RWPE2 (cell line): ENCODE measurements around the gene PDK3.

Source experiments
- ATAC-seq: fragments of 200-7000 bp; cut with Tn5 transposase; 3 replicates; pipeline ENCODE4 v1.9.1; 2021; ENCODE audit warnings: low read depth
- DNase-seq: peaks from one replicate; pipeline ENCODE4 v3.0.0-alpha.2; 2020; ENCODE audit warnings: low spot score
- H3K27ac ChIP-seq: fragments of 450-650 bp; 2 replicates; pipeline ENCODE4 v1.5.1; 2017; ENCODE audit warnings: mild to moderate bottlenecking; ENCODE audit not compliant: poor library complexity, severe bottlenecking
- H3K27me3 ChIP-seq: fragments of 250-450 bp; sonication (Bioruptor Pico); 2 replicates; pipeline ENCODE4 v1.5.1; 2021; ENCODE audit warnings: mild to moderate bottlenecking, moderate library complexity; ENCODE audit not compliant: insufficient read depth, poor library complexity, severe bottlenecking
- H3K36me3 ChIP-seq: fragments of 250-450 bp; sonication (Bioruptor Pico); 2 replicates; pipeline ENCODE4 v1.5.1; 2020; ENCODE audit warnings: low read depth, mild to moderate bottlenecking, moderate library complexity
- H3K4me1 ChIP-seq: fragments of 250-450 bp; sonication (Bioruptor Pico); 2 replicates; pipeline ENCODE4 v1.5.1; 2021; ENCODE audit warnings: mild to moderate bottlenecking, moderate library complexity; ENCODE audit not compliant: insufficient read depth, poor library complexity, severe bottlenecking
- H3K4me3 ChIP-seq: fragments of 250-450 bp; sonication (Bioruptor Pico); 2 replicates; pipeline ENCODE4 v1.5.1; 2021; ENCODE audit warnings: mild to moderate bottlenecking, moderate library complexity; ENCODE audit not compliant: severe bottlenecking
- H3K9me3 ChIP-seq: fragments of 250-450 bp; sonication (Bioruptor Pico); 2 replicates; pipeline ENCODE4 v1.5.1; 2021; ENCODE audit warnings: mild to moderate bottlenecking, moderate library complexity; ENCODE audit not compliant: severe bottlenecking
- TF ChIP-seq, protein P1 (sequence below): fragments of 450-650 bp; IDR thresholded peaks from one replicate; pipeline ENCODE4 v1.5.1; 2017; ENCODE audit warnings: mild to moderate bottlenecking, moderate library complexity; ENCODE audit not compliant: poor library complexity, severe bottlenecking

The PDK3 gene

DNA sequence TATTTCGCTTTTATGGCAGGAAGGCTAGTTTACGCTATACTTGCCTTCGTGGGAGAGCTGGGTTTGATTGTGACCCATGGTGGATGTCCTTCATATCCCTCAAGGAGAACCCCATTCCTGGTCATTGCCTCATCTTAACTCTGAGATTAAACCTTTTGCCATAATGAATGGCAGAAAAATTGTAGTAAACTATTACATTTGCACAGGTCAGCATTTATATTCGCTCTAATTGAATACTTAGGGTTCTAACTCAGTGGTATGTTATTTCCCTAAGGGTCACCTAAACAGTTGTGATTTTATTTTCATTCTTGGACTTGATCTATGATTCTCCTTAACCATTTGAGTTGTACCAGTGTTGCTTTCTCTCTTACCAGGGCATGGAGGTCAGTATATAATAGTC is 13.4 kb downstream of the PDK3 start:
- no peaks in the 10 kb centered on the region for H3K27me3 ChIP-seq
- no peak for ATAC-seq
- DNase-seq, result no peak
- no peak overlapping the region for H3K4me3 ChIP-seq
- H3K4me1 ChIP-seq, result no peaks in the 10 kb centered on the region
- no peak overlapping the region for H3K27ac ChIP-seq
- TF ChIP-seq, protein P1, sequence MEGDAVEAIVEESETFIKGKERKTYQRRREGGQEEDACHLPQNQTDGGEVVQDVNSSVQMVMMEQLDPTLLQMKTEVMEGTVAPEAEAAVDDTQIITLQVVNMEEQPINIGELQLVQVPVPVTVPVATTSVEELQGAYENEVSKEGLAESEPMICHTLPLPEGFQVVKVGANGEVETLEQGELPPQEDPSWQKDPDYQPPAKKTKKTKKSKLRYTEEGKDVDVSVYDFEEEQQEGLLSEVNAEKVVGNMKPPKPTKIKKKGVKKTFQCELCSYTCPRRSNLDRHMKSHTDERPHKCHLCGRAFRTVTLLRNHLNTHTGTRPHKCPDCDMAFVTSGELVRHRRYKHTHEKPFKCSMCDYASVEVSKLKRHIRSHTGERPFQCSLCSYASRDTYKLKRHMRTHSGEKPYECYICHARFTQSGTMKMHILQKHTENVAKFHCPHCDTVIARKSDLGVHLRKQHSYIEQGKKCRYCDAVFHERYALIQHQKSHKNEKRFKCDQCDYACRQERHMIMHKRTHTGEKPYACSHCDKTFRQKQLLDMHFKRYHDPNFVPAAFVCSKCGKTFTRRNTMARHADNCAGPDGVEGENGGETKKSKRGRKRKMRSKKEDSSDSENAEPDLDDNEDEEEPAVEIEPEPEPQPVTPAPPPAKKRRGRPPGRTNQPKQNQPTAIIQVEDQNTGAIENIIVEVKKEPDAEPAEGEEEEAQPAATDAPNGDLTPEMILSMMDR, result no peak
- no peaks in the 10 kb centered on the region for H3K9me3 ChIP-seq
- no peaks in the 10 kb centered on the region for H3K36me3 ChIP-seq

DNA sequence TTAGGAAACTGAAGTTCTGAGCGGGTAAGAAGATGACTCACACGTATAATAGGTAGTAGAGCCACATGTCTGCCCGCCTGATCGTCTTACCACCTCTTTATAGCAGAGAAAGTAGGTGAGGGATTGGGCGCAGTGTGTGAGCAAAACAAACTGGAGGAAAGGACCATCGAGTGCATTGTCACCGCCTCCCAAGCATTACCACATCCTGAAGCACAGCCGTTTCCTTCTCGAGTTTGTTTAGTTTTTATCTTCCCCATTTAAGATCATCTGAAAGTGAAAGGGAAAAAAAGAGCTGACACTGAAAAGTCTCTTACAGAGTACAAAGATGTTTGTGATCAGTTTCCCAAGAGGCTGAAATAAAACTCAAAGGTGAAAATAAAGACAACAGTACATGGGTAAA is 14.8 kb downstream of the PDK3 start:
- Histone ChIP-seq H3K27ac (no peak overlapping the region), H3K4me3 (no peak overlapping the region), H3K36me3 (no peaks in the 10 kb centered on the region), H3K27me3 (no peaks in the 10 kb centered on the region), H3K9me3 (no peaks in the 10 kb centered on the region), H3K4me1 (no peaks in the 10 kb centered on the region)
- ATAC-seq, result no peak
- DNase-seq, result no peak
- TF ChIP-seq, protein P1, result no peak

DNA sequence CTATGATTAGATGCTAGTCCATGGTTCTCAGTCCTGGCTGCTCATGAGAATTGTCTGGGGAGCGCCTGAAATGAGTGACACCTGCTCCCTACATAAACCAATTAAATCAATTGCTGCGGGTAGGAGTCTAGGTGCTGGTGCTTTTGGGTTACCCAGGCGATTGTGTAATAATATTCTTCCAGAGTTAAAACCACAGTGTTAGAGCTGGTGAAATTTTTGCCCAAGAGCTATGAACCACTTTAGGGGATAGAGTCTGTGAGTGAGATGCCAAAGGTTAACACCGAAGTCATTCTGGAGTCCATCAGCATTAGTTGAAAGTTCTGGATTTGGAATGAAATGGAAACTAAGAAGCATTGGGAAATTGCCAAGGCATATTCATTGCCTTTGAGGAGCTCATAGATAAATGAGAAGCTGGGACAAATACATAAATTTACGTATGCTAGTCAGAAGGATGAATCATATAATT is 15.3 kb downstream of the PDK3 start:
- TF ChIP-seq, protein P1, result no peak
- Histone ChIP-seq H3K4me1 (no peaks in the 10 kb centered on the region), H3K9me3 (no peaks in the 10 kb centered on the region), H3K4me3 (no peak overlapping the region), H3K36me3 (no peaks in the 10 kb centered on the region), H3K27ac (no peak overlapping the region), H3K27me3 (no peaks in the 10 kb centered on the region)
- ATAC-seq (no peak), DNase-seq (no peak)

DNA sequence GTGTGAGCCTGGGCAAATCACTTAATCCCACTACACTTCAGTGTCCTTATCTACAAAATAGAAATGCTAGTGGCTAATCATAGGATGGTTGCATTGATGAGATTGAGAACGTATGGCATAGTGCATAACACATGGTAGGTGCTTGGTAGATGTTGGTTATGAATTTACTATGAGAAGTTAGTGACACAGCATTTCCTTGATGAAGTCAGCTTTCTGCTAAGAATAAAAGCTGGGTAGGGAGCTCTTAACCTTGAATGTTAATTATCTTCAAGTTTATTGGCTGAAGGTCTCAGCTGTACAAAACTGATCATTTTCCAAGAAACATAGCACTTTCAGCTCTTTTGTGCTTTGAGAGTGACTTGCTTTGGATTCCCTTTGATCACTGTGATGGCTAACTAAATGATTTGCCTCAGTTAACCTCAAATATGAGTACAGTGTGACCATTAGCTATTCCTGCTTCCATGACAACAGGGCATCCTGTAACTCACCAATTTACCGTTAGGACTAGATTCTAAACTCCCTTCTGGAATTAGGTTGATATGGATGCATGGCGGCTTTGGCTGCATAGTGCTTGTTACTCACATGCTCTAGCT is 17.8 kb downstream of the PDK3 start:
- Histone ChIP-seq H3K4me1 (no peaks in the 10 kb centered on the region), H3K9me3 (no peaks in the 10 kb centered on the region), H3K4me3 (no peak overlapping the region), H3K27me3 (no peaks in the 10 kb centered on the region), H3K36me3 (no peaks in the 10 kb centered on the region), H3K27ac (no peak overlapping the region)
- ATAC-seq, result no peak
- TF ChIP-seq, protein P1, result no peak
- no peak for DNase-seq

DNA sequence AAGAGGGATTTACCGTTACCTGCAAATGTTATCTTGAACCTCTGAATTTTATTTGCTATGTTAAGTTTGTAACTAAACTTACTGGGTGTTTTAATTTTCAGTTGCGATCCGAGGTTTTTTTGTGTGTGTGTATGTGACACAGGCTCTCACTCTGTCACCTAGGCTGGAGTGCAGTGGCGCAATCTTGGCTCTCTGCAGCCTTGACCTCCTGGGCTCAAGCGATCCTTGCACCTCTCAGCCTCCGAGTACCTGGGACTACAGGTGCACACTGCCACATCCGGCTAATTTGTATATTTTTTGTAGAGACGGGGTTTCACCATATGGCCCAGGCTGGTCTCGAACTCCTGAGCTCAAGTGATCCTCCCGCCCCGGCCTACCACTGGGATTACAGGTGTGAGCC is 18.5 kb downstream of the PDK3 start:
- Histone ChIP-seq H3K27ac (no peak overlapping the region), H3K36me3 (no peaks in the 10 kb centered on the region), H3K27me3 (no peaks in the 10 kb centered on the region), H3K4me3 (no peak overlapping the region), H3K9me3 (no peaks in the 10 kb centered on the region), H3K4me1 (no peaks in the 10 kb centered on the region)
- DNase-seq (no peak), ATAC-seq (no peak)
- TF ChIP-seq, protein P1, result no peak
